HUES64 (cell line): ENCODE data around the gene ELMO1.

Experiments
- H3K27ac ChIP-seq: 2 replicates; pipeline ENCODE4 v1.7.0; 2013; ENCODE audit warnings: low read depth, low read length, inconsistent platforms
- H3K27me3 ChIP-seq: 2 replicates; pipeline ENCODE4 v1.6.1; 2013; ENCODE audit warnings: mild to moderate bottlenecking, low read length; ENCODE audit not compliant: insufficient read depth
- H3K36me3 ChIP-seq: 2 replicates; pipeline ENCODE4 v1.6.1; 2013; ENCODE audit warnings: mild to moderate bottlenecking, low read length; ENCODE audit not compliant: insufficient read depth
- H3K4me1 ChIP-seq: 2 replicates; pipeline ENCODE4 v1.6.1; 2013; ENCODE audit warnings: mild to moderate bottlenecking, low read length, moderate library complexity; ENCODE audit not compliant: insufficient read depth
- H3K4me3 ChIP-seq: 2 replicates; pipeline ENCODE4 v1.5.1; 2013; ENCODE audit warnings: mild to moderate bottlenecking, low read length, moderate library complexity
- H3K9ac ChIP-seq: 2 replicates; pipeline ENCODE4 v1.6.1; 2013; ENCODE audit warnings: mild to moderate bottlenecking, low read depth, low read length
- H3K9me3 ChIP-seq: 2 replicates; pipeline ENCODE4 v1.6.1; 2013; ENCODE audit warnings: low read depth, low read length; ENCODE audit not compliant: insufficient read depth
- WGBS: fragments of 150-250, 120-280 bp; methylation state at CpG from one replicate; pipeline ENCODE4 v1.1.7; 2013; ENCODE audit warnings: missing lambda C conversion rate; 5-methylcytosine and 5-hydroxymethylcytosine counted together

The ELMO1 gene

DNA sequence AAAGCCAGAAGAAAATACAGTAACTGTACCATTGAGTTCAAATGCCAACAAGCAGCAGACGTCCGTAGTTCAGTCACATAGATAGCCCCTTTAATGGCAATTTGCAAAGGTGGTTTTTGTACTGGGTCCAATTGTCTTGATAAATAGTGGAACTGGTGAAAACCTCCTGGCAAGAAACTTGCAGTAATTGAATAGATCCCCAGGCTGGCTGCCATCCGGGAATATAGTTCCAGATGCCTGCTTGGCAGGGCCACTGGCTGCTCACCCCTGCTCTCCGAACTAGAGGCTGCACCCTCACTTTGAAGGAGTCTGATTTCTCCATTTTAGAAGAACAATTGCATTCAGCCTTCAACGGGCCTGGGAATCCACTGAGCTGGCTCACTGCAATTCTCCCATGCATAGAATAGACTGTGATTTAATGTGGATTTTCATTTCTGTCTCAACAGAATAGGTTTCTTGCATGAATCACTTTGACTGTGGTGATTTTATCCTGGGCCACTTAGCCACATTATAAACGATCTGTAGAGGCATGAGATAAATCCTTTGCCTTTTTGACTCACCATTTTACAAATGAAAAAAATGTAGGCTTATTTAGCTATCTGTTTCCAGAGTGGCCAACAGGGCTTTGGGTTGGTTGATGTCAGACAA lies 35.9 kb upstream of the ELMO1 start:
- H3K9ac ChIP-seq, result no peak overlapping the region
- H3K9me3 ChIP-seq, result peaks cover 19% of the 10 kb centered on the region
- H3K4me3 ChIP-seq, result no peak overlapping the region
- H3K27me3 ChIP-seq, result no peaks in the 10 kb centered on the region
- no peaks in the 10 kb centered on the region for H3K36me3 ChIP-seq
- H3K27ac ChIP-seq, result no peak overlapping the region
- peaks cover 6% of the 10 kb centered on the region for H3K4me1 ChIP-seq
- 96% methylated on average over 6 of the region's 6 CpGs for WGBS

- H3K27ac ChIP-seq, result no peak overlapping the region
- H3K36me3 ChIP-seq, result no peaks in the 10 kb centered on the region
- H3K4me1 ChIP-seq, result peaks cover 4% of the 10 kb centered on the region; the same call in 1 of the 2 replicates
- WGBS, result 99% methylated on average over 3 of the region's 3 CpGs
- no peak overlapping the region for H3K9ac ChIP-seq
- peaks cover 17% of the 10 kb centered on the region for H3K9me3 ChIP-seq
- H3K27me3 ChIP-seq, result no peaks in the 10 kb centered on the region
- H3K4me3 ChIP-seq, result no peak overlapping the region
Measured at GRCh38 chr7:37483627-37484026, 35.0 kb upstream of the ELMO1 start.

- peaks cover 10% of the 10 kb centered on the region for H3K9me3 ChIP-seq
- WGBS, result 96% methylated on average over 2 of the region's 2 CpGs
- peaks cover 4% of the 10 kb centered on the region; the same call in 1 of the 2 replicates for H3K4me1 ChIP-seq
- no peak overlapping the region for H3K9ac ChIP-seq
- no peaks in the 10 kb centered on the region for H3K27me3 ChIP-seq
- H3K36me3 ChIP-seq, result no peaks in the 10 kb centered on the region
- H3K27ac ChIP-seq, result no peak overlapping the region
- H3K4me3 ChIP-seq, result no peak overlapping the region
Measured at GRCh38 chr7:37482953-37483352, 34.3 kb upstream of the ELMO1 start.

DNA sequence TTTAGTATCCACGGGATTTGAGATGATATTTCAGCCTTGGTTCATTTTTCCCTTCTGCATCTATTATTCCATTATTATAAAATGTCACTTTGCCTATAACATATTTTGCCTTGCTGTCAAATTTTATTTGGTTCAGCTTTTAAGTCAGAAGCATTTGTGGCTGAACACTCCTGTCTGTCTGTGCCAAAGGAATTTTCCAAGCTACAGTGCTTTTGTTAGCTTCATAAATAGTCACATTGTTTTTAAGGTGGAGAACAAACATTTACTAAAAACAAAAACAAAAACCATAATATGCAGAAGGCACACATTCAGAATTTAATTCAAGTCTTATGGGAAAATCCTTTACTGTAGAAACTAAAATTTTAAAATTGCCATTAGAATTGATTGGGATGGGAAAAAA lies 33.8 kb upstream of the ELMO1 start:
- H3K27ac ChIP-seq, result no peak overlapping the region
- peaks cover 8% of the 10 kb centered on the region for H3K9me3 ChIP-seq
- 95% methylated on average over 1 of the region's 1 CpG for WGBS
- no peaks in the 10 kb centered on the region for H3K27me3 ChIP-seq
- H3K9ac ChIP-seq, result no peak overlapping the region
- H3K4me1 ChIP-seq, result peaks cover 4% of the 10 kb centered on the region; the same call in 1 of the 2 replicates
- no peak overlapping the region for H3K4me3 ChIP-seq
- H3K36me3 ChIP-seq, result no peaks in the 10 kb centered on the region

- Histone ChIP-seq H3K4me1 (peaks cover 4% of the 10 kb centered on the region; the same call in 1 of the 2 replicates), H3K27me3 (no peaks in the 10 kb centered on the region), H3K36me3 (no peaks in the 10 kb centered on the region), H3K9ac (no peak overlapping the region), H3K4me3 (no peak overlapping the region), H3K27ac (no peak overlapping the region), H3K9me3 (peaks cover under 1% of the 10 kb centered on the region)
- 95% methylated on average over 4 of the region's 5 CpGs for WGBS
Measured at GRCh38 chr7:37481722-37482288, 33.1 kb upstream of the ELMO1 start.

- Histone ChIP-seq H3K4me1 (peaks cover 4% of the 10 kb centered on the region; the same call in 1 of the 2 replicates), H3K9me3 (no peaks in the 10 kb centered on the region), H3K27me3 (no peaks in the 10 kb centered on the region), H3K9ac (no peak overlapping the region), H3K36me3 (no peaks in the 10 kb centered on the region), H3K27ac (no peak overlapping the region), H3K4me3 (no peak overlapping the region)
- 91% methylated on average over 5 of the region's 5 CpGs for WGBS
Measured at GRCh38 chr7:37481154-37481553, 32.5 kb upstream of the ELMO1 start.

DNA sequence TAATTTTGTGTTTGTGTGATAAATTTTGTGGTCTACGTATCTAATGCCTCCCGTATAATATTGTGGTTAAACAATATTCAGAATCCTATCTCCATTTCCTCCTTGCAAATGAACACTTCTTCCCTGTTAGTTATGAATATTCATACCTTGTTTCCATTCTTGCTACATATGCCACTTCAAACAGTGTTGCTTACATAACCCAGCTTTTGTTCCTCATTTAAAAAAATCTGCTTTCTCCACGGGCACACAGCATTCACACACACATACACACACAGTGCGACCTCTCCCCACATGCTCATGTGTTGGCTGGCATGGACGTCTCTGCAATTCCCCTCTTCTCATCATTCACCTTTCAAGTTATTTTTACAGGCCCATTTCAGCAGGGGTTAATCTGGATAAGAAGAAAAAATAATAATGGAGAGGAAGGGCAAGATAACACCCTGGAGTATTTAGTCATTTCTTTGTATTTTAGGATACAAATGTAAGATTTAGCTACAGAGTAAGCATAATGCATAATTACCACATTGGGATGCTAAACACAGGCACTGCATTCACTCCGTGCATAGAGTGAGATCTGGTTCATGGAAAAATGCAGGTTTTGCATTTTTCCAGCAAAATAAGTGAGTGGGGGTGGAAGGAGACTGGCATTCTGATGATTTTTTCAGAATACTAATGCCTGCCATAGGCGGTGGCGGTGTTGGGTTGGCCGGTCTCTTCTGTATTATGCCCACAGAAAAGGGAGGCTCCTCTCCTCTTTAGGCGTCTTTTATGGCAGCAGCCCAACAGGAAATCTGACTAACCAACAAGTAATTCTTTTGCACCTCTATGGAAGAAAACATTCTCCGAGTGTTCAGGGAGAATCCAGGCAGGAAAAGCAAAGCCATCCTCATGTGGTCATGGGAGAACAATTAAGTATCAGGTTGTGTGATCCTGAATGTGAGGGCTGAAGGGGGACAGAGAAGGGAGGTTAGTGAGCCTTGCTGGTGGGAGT lies 31.7 kb upstream of the ELMO1 start:
- Histone ChIP-seq H3K27ac (no peak overlapping the region), H3K9ac (no peak overlapping the region), H3K4me3 (no peak overlapping the region), H3K4me1 (peaks cover 4% of the 10 kb centered on the region; the same call in 1 of the 2 replicates), H3K27me3 (no peaks in the 10 kb centered on the region), H3K36me3 (no peaks in the 10 kb centered on the region), H3K9me3 (no peaks in the 10 kb centered on the region)
- WGBS, result 85% methylated on average over 11 of the region's 11 CpGs

- peaks cover 4% of the 10 kb centered on the region; the same call in 1 of the 2 replicates for H3K4me1 ChIP-seq
- H3K27ac ChIP-seq, result no peak overlapping the region
- no peak overlapping the region for H3K9ac ChIP-seq
- WGBS, result over 99% methylated on average over 4 of the region's 4 CpGs
- no peaks in the 10 kb centered on the region for H3K27me3 ChIP-seq
- no peaks in the 10 kb centered on the region for H3K36me3 ChIP-seq
- no peak overlapping the region for H3K4me3 ChIP-seq
- H3K9me3 ChIP-seq, result no peaks in the 10 kb centered on the region
Measured at GRCh38 chr7:37476881-37477450, 28.3 kb upstream of the ELMO1 start.

DNA sequence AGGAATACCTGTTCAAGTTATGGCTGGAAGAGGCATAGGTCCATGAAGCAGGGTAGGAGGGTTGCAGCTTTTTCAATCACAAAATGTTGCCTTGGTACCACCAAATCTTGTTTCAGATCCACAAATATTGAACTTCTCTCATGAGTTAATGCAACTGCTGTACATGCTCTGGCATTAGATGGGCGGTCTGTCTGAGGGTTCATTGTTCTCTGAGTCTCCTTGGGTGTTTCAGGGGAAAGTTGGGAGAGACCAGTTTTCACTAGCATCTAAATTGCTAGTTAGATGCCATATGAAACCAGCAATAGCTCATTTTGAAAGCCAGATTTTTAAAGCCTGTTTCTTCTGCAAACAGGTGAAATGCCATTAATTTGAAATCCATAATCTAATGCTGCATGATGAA lies 27.8 kb upstream of the ELMO1 start:
- Histone ChIP-seq H3K27me3 (no peaks in the 10 kb centered on the region), H3K9ac (no peak overlapping the region), H3K36me3 (no peaks in the 10 kb centered on the region), H3K4me3 (no peak overlapping the region), H3K4me1 (peaks cover 4% of the 10 kb centered on the region; the same call in 1 of the 2 replicates), H3K9me3 (no peaks in the 10 kb centered on the region), H3K27ac (no peak overlapping the region)
- WGBS, result 94% methylated on average over 1 of the region's 1 CpG

GRCh38 chr7:37475646-37476045 lies 27.0 kb upstream of the ELMO1 start:
- H3K27me3 ChIP-seq, result no peaks in the 10 kb centered on the region
- WGBS, result 89% methylated on average over 3 of the region's 4 CpGs
- no peaks in the 10 kb centered on the region for H3K9me3 ChIP-seq

DNA sequence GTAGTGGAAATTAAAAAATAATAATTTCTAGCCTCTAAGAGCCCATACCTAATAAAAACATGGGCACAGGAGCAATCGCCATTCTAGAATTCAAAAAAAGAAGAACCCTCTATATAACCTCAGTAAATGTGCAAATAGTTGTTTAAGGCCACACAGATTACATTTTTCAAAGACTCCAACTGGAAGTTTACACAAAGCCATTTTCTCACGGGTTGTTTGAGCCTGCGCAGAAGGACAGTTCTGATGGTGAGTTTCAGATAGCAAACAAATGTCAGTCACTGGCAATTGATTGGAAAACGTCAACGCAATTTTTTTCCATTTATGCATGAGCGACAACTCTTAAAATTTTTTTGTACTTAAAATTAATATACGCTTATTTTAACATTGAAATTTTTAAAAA lies 23.0 kb upstream of the ELMO1 start:
- 96% methylated on average over 5 of the region's 7 CpGs for WGBS
- Histone ChIP-seq H3K27me3 (no peaks in the 10 kb centered on the region), H3K9me3 (no peaks in the 10 kb centered on the region), H3K36me3 (no peaks in the 10 kb centered on the region), H3K9ac (no peak overlapping the region), H3K27ac (no peak overlapping the region), H3K4me3 (no peak overlapping the region), H3K4me1 (no peaks in the 10 kb centered on the region)

More at GRCh38 chr7:37475646-37476045, 27.0 kb upstream of the ELMO1 start:
- Histone ChIP-seq H3K4me1 (peaks cover under 1% of the 10 kb centered on the region; the same call in 1 of the 2 replicates), H3K27ac (no peak overlapping the region), H3K36me3 (no peaks in the 10 kb centered on the region), H3K4me3 (no peak overlapping the region), H3K9ac (no peak overlapping the region)
